Tibial artery (tissue), 4 donors: ENCODE measurements around the gene TGM1.

Source experiments
- DNase-seq, 2 donors: peaks; one replicate each; pipeline ENCODE4 v3.0.0-alpha.2; 2019
- H3K27ac ChIP-seq, 2 donors: fragments of 200-600 bp; sonication (generic) in 1 of 2; 1 replicate in 1 of 2; 2 replicates in 1 of 2; pipeline ENCODE4 v1.5.1; 2018 to 2019; ENCODE audit warnings: mild to moderate bottlenecking in 1 of 2
- H3K27me3 ChIP-seq, 2 donors: fragments of 200-600 bp; sonication (generic) in 1 of 2; one replicate each; pipeline versions ENCODE4 v1.5.1 to v1.6.0; 2016 to 2019
- H3K36me3 ChIP-seq, 3 donors: fragments of 200-600 bp; sonication (generic) in 2 of 3; one replicate each; pipeline ENCODE4 v1.5.1; 2016 to 2019; ENCODE audit warnings: mild to moderate bottlenecking in 2 of 3
- H3K4me1 ChIP-seq, 4 donors: fragments of 200-600 bp; sonication (generic) in 2 of 4; 1 replicate in 3 of 4; 2 replicates in 1 of 4; pipeline ENCODE4 v1.5.1; 2016 to 2019
- H3K4me3 ChIP-seq, 2 donors: fragments of 200-600 bp; sonication (generic) in 1 of 2; 1 replicate in 1 of 2; 2 replicates in 1 of 2; pipeline ENCODE4 v1.5.1; 2018 to 2019; ENCODE audit warnings: mild to moderate bottlenecking in 2 of 2
- H3K9me3 ChIP-seq, 3 donors: fragments of 200-600 bp; sonication (generic) in 1 of 3; one replicate each; pipeline ENCODE4 v1.5.1; 2016 to 2019
- intact Hi-C: fragments of 100-400 bp; cut with DNase I; formaldehyde crosslinking; loops from one replicate; pipeline ENCODE4 v1.15.0; 2023; ENCODE audit warnings: low total_unique reads
- TF ChIP-seq, protein P1 (sequence below), 2 experiments: fragments of 200-600 bp in 1 of 2; fragments of 450-650 bp in 1 of 2; IDR thresholded peaks; one replicate each; pipeline ENCODE4 v1.5.1; 2017 to 2019; ENCODE audit warnings: antibody characterized with exemption in 2 of 2, mild to moderate bottlenecking in 1 of 2, moderate library complexity in 1 of 2

TGM1 gene

GRCh38 chr14:24300326-24300980, 37.5 kb upstream of the TGM1 start:
- H3K36me3 ChIP-seq = peaks cover 49 to 54% (median 51%) of the 10 kb centered on the region in 3 donors
- H3K27ac ChIP-seq = peak overlapping the region; percentile 76 to 85
- no peaks in the 10 kb centered on the region for H3K27me3 ChIP-seq
- intact Hi-C loops = no loop called here
- H3K4me1 ChIP-seq = peaks cover 0 to 34% (median 25%) of the 10 kb centered on the region in 4 donors
- TF ChIP-seq, protein P1, sequence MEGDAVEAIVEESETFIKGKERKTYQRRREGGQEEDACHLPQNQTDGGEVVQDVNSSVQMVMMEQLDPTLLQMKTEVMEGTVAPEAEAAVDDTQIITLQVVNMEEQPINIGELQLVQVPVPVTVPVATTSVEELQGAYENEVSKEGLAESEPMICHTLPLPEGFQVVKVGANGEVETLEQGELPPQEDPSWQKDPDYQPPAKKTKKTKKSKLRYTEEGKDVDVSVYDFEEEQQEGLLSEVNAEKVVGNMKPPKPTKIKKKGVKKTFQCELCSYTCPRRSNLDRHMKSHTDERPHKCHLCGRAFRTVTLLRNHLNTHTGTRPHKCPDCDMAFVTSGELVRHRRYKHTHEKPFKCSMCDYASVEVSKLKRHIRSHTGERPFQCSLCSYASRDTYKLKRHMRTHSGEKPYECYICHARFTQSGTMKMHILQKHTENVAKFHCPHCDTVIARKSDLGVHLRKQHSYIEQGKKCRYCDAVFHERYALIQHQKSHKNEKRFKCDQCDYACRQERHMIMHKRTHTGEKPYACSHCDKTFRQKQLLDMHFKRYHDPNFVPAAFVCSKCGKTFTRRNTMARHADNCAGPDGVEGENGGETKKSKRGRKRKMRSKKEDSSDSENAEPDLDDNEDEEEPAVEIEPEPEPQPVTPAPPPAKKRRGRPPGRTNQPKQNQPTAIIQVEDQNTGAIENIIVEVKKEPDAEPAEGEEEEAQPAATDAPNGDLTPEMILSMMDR (IDR thresholded peaks at IDR 0.05) = no peak
- peak overlapping the region; percentile 91 to 96 for H3K4me3 ChIP-seq
- no peak for DNase-seq
- H3K9me3 ChIP-seq = no peaks in the 10 kb centered on the region

GRCh38 chr14:24299255-24300191, 36.5 kb upstream of the TGM1 start, which contains the start of the genes DHRS1 and NOP9:
DHRS1 (minus strand) TSS chr14:24299780; CDS start chr14:24299106, 674 bp downstream.
NOP9 (plus strand) TSS chr14:24299850; CDS start chr14:24299955, 105 bp downstream.
- Histone ChIP-seq H3K27ac (peak within 1 kb of the TSS; percentile 76 to 85), H3K36me3 (peaks cover 44 to 54% (median 45%) of the 10 kb centered on the region in 3 donors), H3K9me3 (no peaks in the 10 kb centered on the region), H3K4me1 (peaks cover 0 to 34% (median 25%) of the 10 kb centered on the region in 4 donors), H3K27me3 (no peaks in the 10 kb centered on the region), H3K4me3 (peak within 1 kb of the TSS; percentile 91 to 96)
- DNase-seq = peak; percentile 89 to 92
- intact Hi-C loops = loop anchor here (5.0 kb wide), 1 partner anchor 57 kb away; the partner anchor contains the start of gene TINF2
- TF ChIP-seq, protein P1 (IDR thresholded peaks at IDR 0.05) = no peak

DNA sequence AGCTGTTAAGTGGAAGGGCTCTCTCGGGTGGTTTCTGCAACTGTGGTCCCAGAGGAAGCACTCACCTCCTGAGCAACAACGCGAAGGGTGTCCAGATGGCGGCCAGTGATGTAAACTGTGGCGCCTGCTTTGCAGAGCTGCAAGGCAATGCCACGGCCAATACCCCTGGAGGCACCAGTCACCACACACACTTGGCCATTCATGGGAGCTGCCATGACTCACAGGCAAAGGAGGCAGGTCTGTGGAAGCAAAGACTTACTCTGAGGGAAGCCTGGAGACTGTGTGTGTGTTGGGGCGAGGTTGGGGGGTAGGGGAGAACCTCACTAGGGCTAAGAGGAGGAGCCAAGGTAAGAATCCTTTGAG, 35.9 kb upstream of the TGM1 start:
- Histone ChIP-seq H3K36me3 (peaks cover 38 to 47% (median 38%) of the 10 kb centered on the region in 3 donors), H3K9me3 (no peaks in the 10 kb centered on the region), H3K27ac (peak overlapping the region; percentile 76 to 85), H3K4me1 (peaks cover 0 to 34% (median 25%) of the 10 kb centered on the region in 4 donors), H3K4me3 (peak overlapping the region; percentile 91 to 96), H3K27me3 (no peaks in the 10 kb centered on the region)
- intact Hi-C loops = loop anchor here (5.0 kb wide), 1 partner anchor 57 kb away; the partner anchor contains the start of gene TINF2
- DNase-seq = no peak
- TF ChIP-seq, protein P1 (IDR thresholded peaks at IDR 0.05) = no peak

DNA sequence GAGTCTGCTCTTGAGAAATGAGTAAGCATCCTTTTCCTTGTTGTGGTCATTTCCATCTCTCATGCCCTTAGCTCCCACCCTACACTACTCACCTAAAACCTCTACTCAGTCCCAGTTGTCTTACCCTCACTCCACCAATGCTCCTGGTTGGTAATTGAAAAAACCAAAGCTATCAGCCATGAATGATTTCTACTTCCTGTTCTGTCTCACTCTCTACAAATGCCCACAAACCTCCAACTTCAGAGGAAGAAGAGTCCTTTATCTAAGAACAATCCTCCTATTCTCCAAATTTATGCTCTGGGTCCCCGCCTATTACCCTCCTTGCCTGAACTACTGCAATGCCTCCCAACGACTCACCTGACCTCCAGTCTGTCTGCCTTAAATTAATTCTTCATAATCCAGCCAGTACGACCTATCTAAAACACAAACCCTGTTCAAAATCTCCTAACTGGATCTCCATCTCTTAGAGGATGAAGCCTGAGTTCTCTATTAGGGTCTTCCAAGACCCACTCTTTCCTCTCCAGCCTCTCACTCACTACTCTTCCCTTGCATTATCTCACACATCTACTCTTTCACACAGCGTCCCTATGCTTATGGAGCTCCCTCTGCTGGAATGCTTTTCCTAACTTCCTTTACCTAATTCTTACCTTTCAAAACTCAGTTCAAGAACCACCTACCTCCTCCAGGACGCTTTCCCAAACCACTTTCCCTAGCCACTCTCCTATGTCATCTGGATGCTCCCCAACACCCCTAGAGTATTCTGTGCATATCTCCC, 34.4 kb upstream of the TGM1 start:
- Histone ChIP-seq H3K27me3 (no peaks in the 10 kb centered on the region), H3K9me3 (no peaks in the 10 kb centered on the region), H3K4me1 (peaks cover 0 to 34% (median 25%) of the 10 kb centered on the region in 4 donors), H3K36me3 (peaks cover 27 to 41% (median 33%) of the 10 kb centered on the region in 3 donors), H3K27ac (no peak overlapping the region), H3K4me3 (no peak overlapping the region)
- intact Hi-C loops = loop anchor here (5.0 kb wide), 1 partner anchor 55 kb away; the partner anchor contains the start of gene TINF2
- DNase-seq = no peak
- TF ChIP-seq, protein P1 (IDR thresholded peaks at IDR 0.05) = no peak
